Measurements from ENCODE around the gene NELL1. TPM values are rescaled to one million over a fixed set of nuclear protein-coding genes. Genes with fewer than 3 reads are reported as not detected.

The NELL1 gene
- total RNA-seq, 1 experiment from 2014 or later: 0.22 TPM

GRCh38 chr11:21321072-21321471 is 651.7 kb downstream of the NELL1 start:
- Histone ChIP-seq H3K27me3 (ENCODE audit: insufficient read depth, low read length) (no peaks in the 10 kb centered on the region), H2BK12ac (ENCODE audit: insufficient read length, low read depth, low read length) (no peak overlapping the region), H2BK15ac (ENCODE audit: low read depth, low read length) (no peak overlapping the region), H3K4ac (ENCODE audit: low read depth, low read length) (no peak overlapping the region), H2BK120ac (ENCODE audit: low read depth, low read length, poor library complexity, severe bottlenecking) (no peak overlapping the region), H3K14ac (ENCODE audit: insufficient read depth, low read length) (no peak overlapping the region), H3K18ac (ENCODE audit: insufficient read length, low read depth, low read length) (no peak overlapping the region), H2AK5ac (ENCODE audit: insufficient read length, low read length) (no peak overlapping the region), H3K23ac (ENCODE audit: insufficient read length, low read depth, low read length) (no peak overlapping the region), H3K9me3 (ENCODE audit: control insufficient read depth, low read depth, low read length) (no peaks in the 10 kb centered on the region), H3K56ac (ENCODE audit: insufficient read length, low read depth, low read length) (no peak overlapping the region), H3K79me1 (ENCODE audit: insufficient read depth, low read depth, low read length, poor library complexity, severe bottlenecking) (no peaks in the 10 kb centered on the region), H2AFZ (ENCODE audit: low read length) (no peak overlapping the region), H3K79me2 (ENCODE audit: insufficient read depth, low read length) (no peaks in the 10 kb centered on the region), H4K91ac (ENCODE audit: insufficient read length, low read depth, low read length) (no peak overlapping the region), H2BK5ac (ENCODE audit: insufficient read length, low read length) (no peak overlapping the region), H4K20me1 (ENCODE audit: control insufficient read depth, insufficient read depth, insufficient read length) (no peaks in the 10 kb centered on the region), H4K5ac (ENCODE audit: insufficient read length, low read depth, low read length) (no peak overlapping the region), H3K4me2 (ENCODE audit: insufficient read depth, insufficient read length, low read length) (no peak overlapping the region), H3K4me1 (ENCODE audit: insufficient read depth, low read length) (no peaks in the 10 kb centered on the region; the same call in 1 of the 2 replicates), H3K27ac (ENCODE audit: insufficient read length, low read depth, low read length) (no peak overlapping the region), H3T11ph (ENCODE audit: low read length) (no peak overlapping the region), H3K9ac (ENCODE audit: extremely low read depth, insufficient read length, low read length) (no peak overlapping the region), H3K23me2 (ENCODE audit: insufficient read length, low read depth, low read length, poor library complexity, severe bottlenecking) (no peaks in the 10 kb centered on the region), H4K8ac (replicated peaks; ENCODE audit: insufficient read length, low read depth, low read length) (no peak overlapping the region), H2BK20ac (ENCODE audit: low read depth, low read length, poor library complexity, severe bottlenecking) (no peak overlapping the region)
- Mint-ChIP-seq H3K9me3 (no peaks in the 10 kb centered on the region; a peak in 1 of 5 replicates), H3K27ac (no peak overlapping the region; a peak in 1 of 7 replicates), H3K36me3 (ENCODE audit: insufficient read depth in 1 of 3, low read depth in 3 of 3) (no peaks in the 10 kb centered on the region), H3K4me3 (no peak overlapping the region; a peak in 1 of 5 replicates), H3K4me1 (peaks cover 14 to 21% of the 10 kb centered on the region in 2 experiments), H3K27me3 (ENCODE audit: low read depth) (no peaks in the 10 kb centered on the region)
- no peak for DNase-seq
- TF ChIP-seq, protein P1, sequence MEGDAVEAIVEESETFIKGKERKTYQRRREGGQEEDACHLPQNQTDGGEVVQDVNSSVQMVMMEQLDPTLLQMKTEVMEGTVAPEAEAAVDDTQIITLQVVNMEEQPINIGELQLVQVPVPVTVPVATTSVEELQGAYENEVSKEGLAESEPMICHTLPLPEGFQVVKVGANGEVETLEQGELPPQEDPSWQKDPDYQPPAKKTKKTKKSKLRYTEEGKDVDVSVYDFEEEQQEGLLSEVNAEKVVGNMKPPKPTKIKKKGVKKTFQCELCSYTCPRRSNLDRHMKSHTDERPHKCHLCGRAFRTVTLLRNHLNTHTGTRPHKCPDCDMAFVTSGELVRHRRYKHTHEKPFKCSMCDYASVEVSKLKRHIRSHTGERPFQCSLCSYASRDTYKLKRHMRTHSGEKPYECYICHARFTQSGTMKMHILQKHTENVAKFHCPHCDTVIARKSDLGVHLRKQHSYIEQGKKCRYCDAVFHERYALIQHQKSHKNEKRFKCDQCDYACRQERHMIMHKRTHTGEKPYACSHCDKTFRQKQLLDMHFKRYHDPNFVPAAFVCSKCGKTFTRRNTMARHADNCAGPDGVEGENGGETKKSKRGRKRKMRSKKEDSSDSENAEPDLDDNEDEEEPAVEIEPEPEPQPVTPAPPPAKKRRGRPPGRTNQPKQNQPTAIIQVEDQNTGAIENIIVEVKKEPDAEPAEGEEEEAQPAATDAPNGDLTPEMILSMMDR (conservative IDR thresholded peaks at IDR 0.05): no peak
- no CpG with 5 or more reads among the region's 2 CpGs for WGBS (ENCODE audit: extremely low coverage, insufficient read length, low lambda C conversion rate)

Data from H9 (cell line).